Spleen (tissue), 11 donors: ENCODE results near the gene MECR. TPM values are rescaled to one million over a fixed set of nuclear protein-coding genes. Genes with fewer than 3 reads are reported as not detected.
A peak's percentile ranks its signal among the peaks of the same experiment; 100 is the strongest.
"Not testable (repeated sequence)": the region's sequence is repeated elsewhere in the genome, so short reads cannot be mapped to it uniquely, and the experiment has no call there.

ENCODE experiments used
- DNase-seq: peaks from one replicate; pipeline ENCODE4 v3.0.0-alpha.2; 2020
- H3K27ac ChIP-seq, 8 donors: fragments of 200-600 bp; sonication (generic) in 7 of 8; 1 replicate in 4 of 8; 2 replicates in 4 of 8; pipeline versions ENCODE4 v1.5.0 to v1.8.0; 2016 to 2021; ENCODE audit warnings: inconsistent platforms in 4 of 8, mild to moderate bottlenecking in 4 of 8, moderate library complexity in 1 of 8
- H3K27me3 ChIP-seq, 7 donors: fragments of 200-600 bp; sonication (generic) in 6 of 7; replicated peaks in 1 of 7; 1 replicate in 4 of 7; 2 replicates in 3 of 7; pipeline versions ENCODE4 v1.5.0 to v1.8.0; 2016 to 2021; ENCODE audit warnings: inconsistent platforms in 3 of 7, mild to moderate bottlenecking in 1 of 7
- H3K36me3 ChIP-seq, 6 donors: fragments of 200-600 bp; sonication (generic) in 5 of 6; 1 replicate in 4 of 6; 2 replicates in 2 of 6; pipeline versions ENCODE4 v1.5.0 to v1.8.0; 2016 to 2021; ENCODE audit warnings: inconsistent platforms in 2 of 6
- H3K4me1 ChIP-seq, 6 donors: fragments of 200-600 bp; sonication (generic) in 5 of 6; 1 replicate in 3 of 6; 2 replicates in 3 of 6; pipeline versions ENCODE4 v1.5.0 to v1.8.0; 2016 to 2021; ENCODE audit warnings: inconsistent platforms in 3 of 6
- H3K4me3 ChIP-seq, 8 donors: fragments of 200-600 bp; sonication (generic) in 7 of 8; 1 replicate in 4 of 8; 2 replicates in 4 of 8; pipeline versions ENCODE4 v1.5.0 to v1.8.0; 2016 to 2021; ENCODE audit warnings: inconsistent platforms in 4 of 8, mild to moderate bottlenecking in 4 of 8, moderate library complexity in 2 of 8
- H3K9me3 ChIP-seq, 8 donors: fragments of 200-600 bp; sonication (generic) in 7 of 8; 1 replicate in 4 of 8; 2 replicates in 4 of 8; pipeline versions ENCODE4 v1.5.0 to v1.8.0; 2016 to 2021; ENCODE audit warnings: inconsistent platforms in 4 of 8
- POLR2A ChIP-seq, 3 donors: fragments of 450-650 bp; IDR thresholded peaks; one replicate each; pipeline ENCODE4 v1.5.1; 2017; ENCODE audit warnings: antibody characterized with exemption in 3 of 3, mild to moderate bottlenecking in 1 of 3
- POLR2AphosphoS5 ChIP-seq, 3 donors: sonication (generic); formaldehyde crosslinking; IDR thresholded peaks; one replicate each; pipeline ENCODE4 v1.5.1; 2017; ENCODE audit warnings: antibody characterized with exemption in 3 of 3
- WGBS, 5 donors: extraction: QIAGEN DNeasy Blood & Tissue Kit in 3 of 5; methylation state at CpG; one replicate each; pipeline versions ENCODE4 v1.1.5 to v1.1.7; 2013 to 2018; 5-methylcytosine and 5-hydroxymethylcytosine counted together
- intact Hi-C: fragments of 100-400 bp; cut with DNase I; formaldehyde crosslinking; loops from one replicate; pipeline ENCODE4 v1.15.0; 2023; ENCODE audit warnings: low total_unique reads
- polyA plus RNA-seq, 3 donors: library from polyadenylated mRNA; stranded (reverse); fragments of 200-250 nt; gene quantifications; one replicate each; pipeline ENCODE4 v1.2.1, GENCODE V29; 2013
- total RNA-seq, 7 donors: library from RNA; depleted of rRNA in 3 of 7; stranded (reverse); fragments of >200 nt in 3 of 7; fragmentation: NEBNext Ultra II Directional in 4 of 7; extraction: Animal tissue kit (Norgen Biotek cat#: 25700) in 4 of 7; gene quantifications; one replicate each; pipeline versions ENCODE4 v1.1.0 to v1.2.1, GENCODE V29; 2016 to 2021
- TF ChIP-seq, protein P1 (sequence below), 11 experiments: fragments of 200-600 bp in 7 of 11; fragments of 450-650 bp in 4 of 11; sonication (generic) in 4 of 11; IDR thresholded peaks in 8 of 11; conservative IDR thresholded peaks in 3 of 11; 1 replicate in 7 of 11; 2 replicates in 4 of 11; pipeline versions ENCODE4 v1.4.0 to v1.8.0; 2016 to 2021; ENCODE audit warnings: antibody characterized with exemption in 11 of 11, inconsistent platforms in 4 of 11, mild to moderate bottlenecking in 1 of 11
- donor health status: healthy with polysubstance abuse.
- donor health status: DM: no; HTN: no; CAD: no; lungs with moderate emphysema.
- donor health status: DM: no; HTN: no; CAD: no.
- donor health status: Bipolar disorder and iron deficiency.
- donor health status: healthy.
- donor health status: DM: no; HTN: no; CAD: no.
- donor health status: DM: yes; HTN: yes; CAD: no.

The MECR gene
- total and polyA plus RNA-seq, 10 donors, result 6.4 to 25.4 (median 14.7) TPM

DNA sequence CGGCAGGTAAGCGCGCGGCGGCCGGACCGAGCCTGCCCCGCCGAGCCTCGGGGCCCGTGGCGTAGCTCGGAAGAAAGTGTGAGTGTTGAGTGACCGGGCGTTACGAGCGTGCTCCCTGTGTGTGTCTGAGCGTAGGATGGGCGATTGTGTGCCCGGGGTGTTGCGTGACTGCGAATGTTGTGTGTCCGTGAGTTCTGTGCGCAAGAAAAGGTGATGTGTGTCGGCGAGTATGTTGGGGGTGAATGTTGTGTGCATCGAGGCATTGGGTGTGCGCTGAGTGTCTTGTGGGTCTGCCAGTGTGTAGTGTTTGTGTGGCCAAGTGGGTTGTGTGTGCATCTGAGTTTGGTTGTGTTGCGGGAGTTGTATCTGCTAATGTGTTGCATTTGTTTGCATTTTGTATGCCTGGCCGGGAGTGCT is 6.0 kb upstream of the MECR start:
- 2 to 4% (median 3%) methylated on average over 20 to 30 of the region's 30 CpGs for WGBS, 5 donors
- DNase-seq, result no peak
- TF ChIP-seq, protein P1, sequence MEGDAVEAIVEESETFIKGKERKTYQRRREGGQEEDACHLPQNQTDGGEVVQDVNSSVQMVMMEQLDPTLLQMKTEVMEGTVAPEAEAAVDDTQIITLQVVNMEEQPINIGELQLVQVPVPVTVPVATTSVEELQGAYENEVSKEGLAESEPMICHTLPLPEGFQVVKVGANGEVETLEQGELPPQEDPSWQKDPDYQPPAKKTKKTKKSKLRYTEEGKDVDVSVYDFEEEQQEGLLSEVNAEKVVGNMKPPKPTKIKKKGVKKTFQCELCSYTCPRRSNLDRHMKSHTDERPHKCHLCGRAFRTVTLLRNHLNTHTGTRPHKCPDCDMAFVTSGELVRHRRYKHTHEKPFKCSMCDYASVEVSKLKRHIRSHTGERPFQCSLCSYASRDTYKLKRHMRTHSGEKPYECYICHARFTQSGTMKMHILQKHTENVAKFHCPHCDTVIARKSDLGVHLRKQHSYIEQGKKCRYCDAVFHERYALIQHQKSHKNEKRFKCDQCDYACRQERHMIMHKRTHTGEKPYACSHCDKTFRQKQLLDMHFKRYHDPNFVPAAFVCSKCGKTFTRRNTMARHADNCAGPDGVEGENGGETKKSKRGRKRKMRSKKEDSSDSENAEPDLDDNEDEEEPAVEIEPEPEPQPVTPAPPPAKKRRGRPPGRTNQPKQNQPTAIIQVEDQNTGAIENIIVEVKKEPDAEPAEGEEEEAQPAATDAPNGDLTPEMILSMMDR (IDR thresholded peaks at IDR 0.05 in 8 of 11, conservative IDR thresholded peaks at IDR 0.05 in 3 of 11), result no peak
- TF ChIP-seq POLR2AphosphoS5 (IDR thresholded peaks at IDR 0.05) (no peak), POLR2A (IDR thresholded peaks at IDR 0.05) (no peak)
- intact Hi-C loops, result loop anchor here (5.0 to 10.0 kb wide), 2 partner anchors 1146 to 1478 kb away; no protein-coding TSS in a partner anchor
- peaks cover 0 to 81% (median 36%) of the 10 kb centered on the region in 7 donors for H3K27me3 ChIP-seq
- H3K9me3 ChIP-seq, result no peaks in the 10 kb centered on the region
- peaks cover 16 to 31% (median 26%) of the 10 kb centered on the region in 6 donors for H3K4me1 ChIP-seq
- H3K27ac ChIP-seq, result peak overlapping the region in 2 of 8 donors; percentile 14 to 43
- H3K4me3 ChIP-seq, result peak overlapping the region; percentile 36 to 80 (median 57)
- no peaks in the 10 kb centered on the region for H3K36me3 ChIP-seq

- DNase-seq, result peak; percentile 96
- Histone ChIP-seq H3K36me3 (no peaks in the 10 kb centered on the region), H3K27ac (peak within 1 kb of the TSS in 2 of 8 donors; percentile 40 to 43), H3K4me3 (peak within 1 kb of the TSS; percentile 36 to 80 (median 57)), H3K27me3 (peaks cover 0 to 76% (median 36%) of the 10 kb centered on the region in 7 donors), H3K4me1 (peaks cover 18 to 34% (median 29%) of the 10 kb centered on the region in 6 donors), H3K9me3 (no peaks in the 10 kb centered on the region)
- WGBS, 5 donors, result 4 to 14% (median 8%) methylated on average over 27 to 82 of the region's 82 CpGs
- intact Hi-C loops, result loop anchor here (5.0 to 10.0 kb wide), 2 partner anchors 1146 to 1479 kb away; no protein-coding TSS in a partner anchor
- TF ChIP-seq, protein P1 (IDR thresholded peaks at IDR 0.05 in 8 of 11, conservative IDR thresholded peaks at IDR 0.05 in 3 of 11), result peak; percentile 37 to 97 (median 92)
- TF ChIP-seq POLR2AphosphoS5 (IDR thresholded peaks at IDR 0.05), result peak in 2 of 3 donors; percentile 24 to 41
- no peak for TF ChIP-seq POLR2A (IDR thresholded peaks at IDR 0.05)
These were observed 5.4 kb upstream of the MECR start, which contains the start of gene PTPRU for GRCh38 chr1:29235955-29236711. PTPRU (plus strand) TSS chr1:29236522; CDS start chr1:29236645, 123 bp downstream.

DNA sequence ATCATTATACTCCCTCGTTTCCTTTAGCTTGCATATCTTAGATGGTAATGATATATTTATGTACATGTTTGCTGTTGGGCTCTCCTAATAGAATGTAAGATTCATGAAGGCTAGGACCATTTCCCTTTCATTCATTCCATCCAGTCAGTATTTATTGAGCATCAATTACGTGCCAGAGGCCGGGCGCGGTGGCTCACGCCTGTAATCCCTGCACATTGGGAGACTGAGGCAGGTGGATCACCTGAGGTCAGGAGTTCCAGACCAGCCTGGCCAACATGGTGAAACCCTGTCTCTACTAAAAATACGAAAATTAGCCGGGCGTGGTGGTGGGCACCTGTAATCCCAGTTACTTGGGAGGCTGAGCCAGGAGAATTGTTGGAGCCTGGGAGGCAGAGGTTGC is 4.1 kb upstream of the MECR start:
- not testable (repeated sequence) for H3K27ac ChIP-seq, H3K4me3 ChIP-seq, H3K36me3 ChIP-seq, DNase-seq, H3K9me3 ChIP-seq
- intact Hi-C loops, result loop anchor here (5.0 to 10.0 kb wide), 2 partner anchors 1147 to 1480 kb away; no protein-coding TSS in a partner anchor
- H3K4me1 ChIP-seq, result peaks cover 23 to 44% (median 39%) of the 10 kb centered on the region in 6 donors
- WGBS, 5 donors, result 86 to 94% (median 91%) methylated on average over 9 of the region's 9 CpGs
- H3K27me3 ChIP-seq, result peaks cover 0 to 63% (median 33%) of the 10 kb centered on the region in 7 donors

DNA sequence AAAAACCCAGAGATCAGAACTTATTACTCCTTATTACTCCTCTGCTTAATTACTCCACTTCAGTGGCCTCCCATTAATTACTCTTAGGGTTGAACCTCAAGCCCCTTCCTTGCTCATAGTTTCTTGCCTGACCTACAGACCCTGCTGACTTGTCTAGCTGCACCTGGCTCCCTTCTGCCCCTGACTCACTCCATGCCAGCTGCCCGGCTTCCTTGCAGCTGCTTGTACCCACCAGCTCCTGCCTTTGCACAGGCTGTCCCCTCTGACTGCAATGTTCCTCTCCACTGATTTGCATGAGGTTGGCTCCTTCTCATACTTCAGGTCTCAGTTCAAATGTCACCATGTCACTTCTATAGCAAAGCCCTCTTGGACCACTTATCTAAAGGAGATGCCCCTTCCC is 3.7 kb upstream of the MECR start:
- Histone ChIP-seq H3K36me3 (no peaks in the 10 kb centered on the region), H3K27me3 (peaks cover 0 to 59% (median 29%) of the 10 kb centered on the region in 7 donors), H3K27ac (no peak overlapping the region), H3K9me3 (no peaks in the 10 kb centered on the region), H3K4me1 (peaks cover 27 to 48% (median 43%) of the 10 kb centered on the region in 6 donors), H3K4me3 (no peak overlapping the region)
- DNase-seq, result no peak
- TF ChIP-seq, protein P1 (IDR thresholded peaks at IDR 0.05 in 8 of 11, conservative IDR thresholded peaks at IDR 0.05 in 3 of 11), result no peak
- TF ChIP-seq POLR2A (IDR thresholded peaks at IDR 0.05), result no peak
- no peak for TF ChIP-seq POLR2AphosphoS5 (IDR thresholded peaks at IDR 0.05)
- WGBS, 5 donors, result 58 to 86% (median 72%) methylated on average over 1 of the region's 1 CpG
- intact Hi-C loops, result loop anchor here (10.0 kb wide), 1 partner anchor 1480 kb away; no protein-coding TSS in a partner anchor
